Colonic mucosa (tissue), 4 donors: Measurements from ENCODE around the gene OR11G2. TPM values are rescaled to one million over a fixed set of nuclear protein-coding genes. Genes with fewer than 3 reads are reported as not detected.
"Not testable (repeated sequence)": the region's sequence is repeated elsewhere in the genome, so short reads cannot be mapped to it uniquely, and the experiment has no call there.

ENCODE experiments used
- DNase-seq: peaks from one replicate; pipeline ENCODE4 v3.0.0-alpha.2; 2020
- H3K27ac ChIP-seq: fragments of 200-600 bp; one replicate; pipeline ENCODE4 v1.8.0; 2021
- H3K27me3 ChIP-seq: fragments of 200-600 bp; one replicate; pipeline ENCODE4 v1.8.0; 2021
- H3K36me3 ChIP-seq: fragments of 200-600 bp; one replicate; pipeline ENCODE4 v1.8.0; 2021
- H3K4me1 ChIP-seq: fragments of 200-600 bp; one replicate; pipeline ENCODE4 v1.8.0; 2021; ENCODE audit warnings: mild to moderate bottlenecking
- H3K4me3 ChIP-seq: fragments of 200-600 bp; one replicate; pipeline ENCODE4 v1.8.0; 2021
- H3K9ac ChIP-seq, 2 donors: one replicate each; pipeline ENCODE4 v1.7.0; 2013; ENCODE audit warnings: control low read depth in 2 of 2, low read depth in 2 of 2, low read length in 2 of 2
- H3K9me3 ChIP-seq: fragments of 200-600 bp; one replicate; pipeline ENCODE4 v1.8.0; 2021
- CTCF ChIP-seq: fragments of 200-600 bp; IDR thresholded peaks from one replicate; pipeline ENCODE4 v1.8.0; 2022; ENCODE audit warnings: antibody characterized with exemption, mild to moderate bottlenecking
- intact Hi-C: fragments of 100-400 bp; cut with DNase I; formaldehyde crosslinking; loops from one replicate; pipeline ENCODE4 v1.14.1; 2022
- total RNA-seq, 2 donors: library from RNA; stranded (reverse); fragmentation: NEBNext Ultra II Directional in 1 of 2; extraction: Animal tissue kit (Norgen Biotek cat#: 25700) in 1 of 2; gene quantifications; one replicate each; pipeline ENCODE4 v1.2.1, GENCODE V29; 2021
- donor health status: healthy.
- donor health status: DM: no; HTN: no; CAD: no.
- donor health status: DM: no; HTN: no; CAD: no.

OR11G2 gene
- not detected for total RNA-seq

- Histone ChIP-seq H3K9me3 (no peaks in the 10 kb centered on the region), H3K4me3 (no peak within 1 kb of the TSS), H3K9ac (no peak within 1 kb of the TSS), H3K27ac (no peak within 1 kb of the TSS), H3K4me1 (no peaks in the 10 kb centered on the region), H3K27me3 (no peaks in the 10 kb centered on the region), H3K36me3 (no peaks in the 10 kb centered on the region)
- intact Hi-C loops, result no loop called here
- TF ChIP-seq CTCF, result no peak
- DNase-seq, result no peak
These were observed at the start of gene OR11G2 for GRCh38 chr14:20190596-20190995. Gene OR11G2 (plus strand): TSS chr14:20190896. CDS start chr14:20197438, 6,542 bp downstream.

GRCh38 chr14:20143911-20144310, 46.8 kb upstream of the OR11G2 start:
- TF ChIP-seq CTCF, result no peak
- intact Hi-C loops, result no loop called here

GRCh38 chr14:20144820-20145219, 45.9 kb upstream of the OR11G2 start:
- H3K36me3 ChIP-seq, result no peaks in the 10 kb centered on the region
- no peak for DNase-seq
- H3K4me3 ChIP-seq, result no peak overlapping the region
- H3K9ac ChIP-seq, result no peak overlapping the region
- intact Hi-C loops, result no loop called here
- no peak for TF ChIP-seq CTCF
- H3K4me1 ChIP-seq, result no peaks in the 10 kb centered on the region
- H3K9me3 ChIP-seq, result no peaks in the 10 kb centered on the region
- H3K27ac ChIP-seq, result no peak overlapping the region
- H3K27me3 ChIP-seq, result no peaks in the 10 kb centered on the region

More at GRCh38 chr14:20143911-20144310, 46.8 kb upstream of the OR11G2 start:
- H3K9me3 ChIP-seq, result no peaks in the 10 kb centered on the region
- H3K36me3 ChIP-seq, result no peaks in the 10 kb centered on the region
- H3K9ac ChIP-seq, result no peak overlapping the region
- no peak for DNase-seq
- H3K4me1 ChIP-seq, result no peaks in the 10 kb centered on the region
- no peaks in the 10 kb centered on the region for H3K27me3 ChIP-seq
- no peak overlapping the region for H3K27ac ChIP-seq
- no peak overlapping the region for H3K4me3 ChIP-seq

- H3K9me3 ChIP-seq, result no peaks in the 10 kb centered on the region
- no peak for TF ChIP-seq CTCF
- no peaks in the 10 kb centered on the region for H3K4me1 ChIP-seq
- no peak overlapping the region for H3K4me3 ChIP-seq
- no peak for DNase-seq
- intact Hi-C loops, result no loop called here
- no peaks in the 10 kb centered on the region for H3K36me3 ChIP-seq
- no peaks in the 10 kb centered on the region for H3K27me3 ChIP-seq
- H3K27ac ChIP-seq, result no peak overlapping the region
- no peak overlapping the region for H3K9ac ChIP-seq
These were observed 26.2 kb upstream of the OR11G2 start for GRCh38 chr14:20164462-20164861.

GRCh38 chr14:20167091-20167490, 23.6 kb upstream of the OR11G2 start:
- DNase-seq, result no peak
- intact Hi-C loops, result no loop called here
- no peaks in the 10 kb centered on the region for H3K27me3 ChIP-seq
- no peak for TF ChIP-seq CTCF
- no peaks in the 10 kb centered on the region for H3K4me1 ChIP-seq
- H3K9ac ChIP-seq, result no peak overlapping the region
- no peak overlapping the region for H3K4me3 ChIP-seq
- H3K9me3 ChIP-seq, result no peaks in the 10 kb centered on the region
- no peak overlapping the region for H3K27ac ChIP-seq
- H3K36me3 ChIP-seq, result no peaks in the 10 kb centered on the region

GRCh38 chr14:20169852-20170251, 20.8 kb upstream of the OR11G2 start:
- H3K4me1 ChIP-seq, H3K27me3 ChIP-seq, H3K27ac ChIP-seq, H3K9ac ChIP-seq, H3K4me3 ChIP-seq, DNase-seq, intact Hi-C loops, H3K36me3 ChIP-seq, H3K9me3 ChIP-seq: not testable (repeated sequence)

- H3K27ac ChIP-seq, H3K9me3 ChIP-seq, H3K36me3 ChIP-seq, H3K4me1 ChIP-seq, DNase-seq, H3K4me3 ChIP-seq, H3K27me3 ChIP-seq, H3K9ac ChIP-seq, intact Hi-C loops: not testable (repeated sequence)
These were observed 16.5 kb upstream of the OR11G2 start for GRCh38 chr14:20174205-20174604.
